Head of caudate nucleus (tissue), 42 donors: ENCODE data around the gene R3HDM1.
"Not testable (repeated sequence)": the region's sequence is repeated elsewhere in the genome, so short reads cannot be mapped to it uniquely, and the experiment has no call there.

Source experiments
- DNase-seq, 42 donors: peaks; one replicate each; pipeline versions ENCODE4 v3.0.0 to v3.0.0-alpha.2; 2020 to 2021; ENCODE audit warnings: mixed read lengths in 7 of 42
- intact Hi-C: fragments of 100-400 bp; cut with DNase I; formaldehyde crosslinking; loops from one replicate; pipeline ENCODE4 v1.15.0; 2022

Gene R3HDM1

GRCh38 chr2:135633582-135633981 is 102.3 kb downstream of the R3HDM1 start:
- no peak for DNase-seq
- intact Hi-C loops, result no loop called here

- intact Hi-C loops, result no loop called here
- no peak for DNase-seq
Measured at GRCh38 chr2:135635212-135635835, 104.0 kb downstream of the R3HDM1 start.

DNA sequence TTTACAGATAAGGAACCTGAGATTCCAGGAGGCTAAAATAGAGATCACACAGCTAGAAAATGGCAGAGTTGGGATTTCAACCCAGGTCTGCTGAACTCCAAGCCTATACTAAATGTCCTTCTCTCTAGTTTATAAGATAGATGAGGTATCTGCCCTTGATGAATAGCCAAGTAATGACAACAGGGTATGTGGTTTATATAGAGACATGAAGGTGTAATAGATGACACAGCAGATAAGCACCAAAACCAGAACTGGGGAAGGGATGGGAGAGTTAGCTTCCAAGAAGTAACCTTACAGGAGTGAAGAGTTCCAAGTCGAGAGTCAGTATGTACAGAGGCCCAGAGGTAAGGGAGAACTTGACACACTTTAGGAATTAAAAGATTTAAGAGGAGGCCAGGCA is 105.7 kb downstream of the R3HDM1 start:
- DNase-seq, result no peak
- intact Hi-C loops, result no loop called here

DNA sequence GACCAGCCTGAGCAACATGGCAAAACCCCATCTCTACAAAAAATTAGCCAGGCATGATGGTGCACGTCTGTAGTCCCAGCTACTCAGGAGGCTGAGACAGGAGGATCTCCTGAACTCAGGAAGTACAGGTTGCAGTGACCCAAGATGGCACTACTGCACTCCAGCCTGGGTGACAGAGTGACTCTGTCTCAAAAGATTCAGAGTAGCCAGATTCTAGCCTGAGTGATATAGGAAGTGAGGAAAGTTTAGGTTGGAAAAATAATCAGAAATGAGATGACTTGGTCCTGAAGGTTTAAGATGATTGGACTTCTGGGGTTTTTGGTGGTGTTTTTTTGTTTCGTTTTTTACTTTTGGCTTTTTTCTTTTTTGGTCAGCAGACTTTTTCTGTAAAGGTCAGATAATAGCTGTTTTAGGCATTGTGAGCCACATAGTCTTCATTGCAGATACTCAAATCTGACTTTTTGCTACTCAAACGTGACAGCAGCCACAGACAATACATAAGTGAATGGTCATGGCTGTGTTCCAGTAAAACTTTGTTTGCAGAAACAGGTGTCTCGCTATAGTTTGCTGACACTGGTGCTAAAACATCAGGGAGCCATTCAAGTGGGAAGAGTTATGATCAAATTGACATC is 106.3 kb downstream of the R3HDM1 start:
- no peak for DNase-seq
- intact Hi-C loops, result no loop called here

- intact Hi-C loops, result no loop called here
- no peak for DNase-seq
Measured at GRCh38 chr2:135638825-135639224, 107.5 kb downstream of the R3HDM1 start.

DNA sequence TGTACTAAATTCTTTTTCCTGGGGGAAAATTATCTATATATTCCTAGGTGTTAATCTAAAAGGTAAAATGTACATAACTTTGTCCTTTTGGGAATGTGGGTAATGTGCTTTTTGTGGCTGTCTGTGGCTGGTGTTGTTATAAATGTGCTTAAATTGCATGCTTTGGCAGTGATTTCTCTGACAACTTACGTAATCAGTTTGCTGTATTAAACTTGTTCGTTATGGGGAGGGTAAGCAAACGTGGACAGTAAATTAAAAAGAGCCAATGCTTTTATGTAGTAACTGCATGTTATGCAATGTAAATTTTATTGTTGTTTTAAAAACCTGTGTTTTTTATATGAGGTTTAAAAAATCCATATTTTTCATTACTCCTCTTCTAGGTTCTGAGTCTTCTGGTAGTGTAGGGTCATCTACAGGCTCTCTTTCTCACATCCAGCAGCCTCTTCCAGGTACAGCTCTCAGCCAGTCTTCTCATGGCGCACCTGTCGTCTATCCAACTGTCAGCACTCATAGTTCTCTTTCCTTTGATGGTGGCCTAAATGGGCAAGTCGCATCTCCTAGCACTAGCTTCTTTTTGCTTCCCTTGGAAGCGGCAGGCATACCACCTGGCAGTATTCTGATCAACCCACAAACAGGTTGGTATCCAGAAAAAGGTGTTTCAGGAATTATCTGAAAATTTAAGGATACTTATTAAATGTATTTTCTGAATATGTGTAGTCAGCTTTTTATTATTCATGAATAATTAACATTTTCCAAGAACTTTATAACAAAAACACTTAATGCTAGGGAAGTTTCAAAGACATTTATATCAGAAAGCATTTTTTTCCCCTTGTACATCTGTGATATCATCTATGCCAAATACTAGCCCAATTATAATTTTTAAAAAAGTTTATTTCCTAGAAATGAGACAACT is 110.1 kb downstream of the R3HDM1 start:
- intact Hi-C loops, result no loop called here
- no peak for DNase-seq

- intact Hi-C loops, result no loop called here
- DNase-seq, result no peak
Measured at GRCh38 chr2:135647836-135648579, 116.7 kb downstream of the R3HDM1 start.

DNA sequence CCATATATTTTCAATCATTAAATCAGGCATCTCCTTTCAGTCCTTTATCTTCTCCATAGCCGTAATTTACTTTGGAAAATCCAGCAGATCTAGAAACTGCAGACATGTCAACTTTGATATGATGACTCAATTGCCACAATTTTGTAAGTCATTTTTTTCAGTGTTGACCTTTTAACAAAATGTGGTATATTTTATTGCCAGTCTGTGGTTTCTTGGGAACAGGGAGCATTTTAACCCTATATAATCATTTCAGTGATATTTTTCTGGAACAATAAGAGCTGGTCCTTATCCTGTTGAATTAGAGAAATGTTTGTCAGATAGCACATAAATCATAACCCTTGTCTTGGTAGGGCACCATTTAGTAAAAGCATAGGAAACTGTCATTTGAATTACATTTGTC is 119.4 kb downstream of the R3HDM1 start:
- intact Hi-C loops, result no loop called here
- no peak for DNase-seq

DNA sequence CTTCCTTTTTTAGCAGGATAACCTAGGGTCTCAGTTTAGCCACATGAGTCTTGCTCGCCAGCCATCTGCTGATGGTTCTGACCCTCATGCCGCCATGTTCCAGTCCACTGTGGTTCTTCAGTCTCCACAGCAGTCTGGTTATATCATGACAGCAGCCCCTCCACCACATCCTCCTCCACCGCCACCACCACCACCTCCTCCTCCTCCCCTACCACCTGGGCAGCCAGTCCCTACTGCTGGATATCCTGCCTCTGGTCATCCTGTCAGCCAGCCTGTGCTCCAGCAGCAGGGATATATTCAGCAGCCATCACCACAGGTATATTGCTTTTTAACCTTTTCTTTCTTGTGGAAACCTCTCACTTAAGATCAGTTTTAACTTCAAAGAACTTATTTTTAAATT is 120.4 kb downstream of the R3HDM1 start:
- intact Hi-C loops, result no loop called here

GRCh38 chr2:135654239-135654638 is 123.0 kb downstream of the R3HDM1 start:
- intact Hi-C loops, DNase-seq: not testable (repeated sequence)

More for the DNA sequence above, 120.4 kb downstream of the R3HDM1 start:
- no peak for DNase-seq

DNA sequence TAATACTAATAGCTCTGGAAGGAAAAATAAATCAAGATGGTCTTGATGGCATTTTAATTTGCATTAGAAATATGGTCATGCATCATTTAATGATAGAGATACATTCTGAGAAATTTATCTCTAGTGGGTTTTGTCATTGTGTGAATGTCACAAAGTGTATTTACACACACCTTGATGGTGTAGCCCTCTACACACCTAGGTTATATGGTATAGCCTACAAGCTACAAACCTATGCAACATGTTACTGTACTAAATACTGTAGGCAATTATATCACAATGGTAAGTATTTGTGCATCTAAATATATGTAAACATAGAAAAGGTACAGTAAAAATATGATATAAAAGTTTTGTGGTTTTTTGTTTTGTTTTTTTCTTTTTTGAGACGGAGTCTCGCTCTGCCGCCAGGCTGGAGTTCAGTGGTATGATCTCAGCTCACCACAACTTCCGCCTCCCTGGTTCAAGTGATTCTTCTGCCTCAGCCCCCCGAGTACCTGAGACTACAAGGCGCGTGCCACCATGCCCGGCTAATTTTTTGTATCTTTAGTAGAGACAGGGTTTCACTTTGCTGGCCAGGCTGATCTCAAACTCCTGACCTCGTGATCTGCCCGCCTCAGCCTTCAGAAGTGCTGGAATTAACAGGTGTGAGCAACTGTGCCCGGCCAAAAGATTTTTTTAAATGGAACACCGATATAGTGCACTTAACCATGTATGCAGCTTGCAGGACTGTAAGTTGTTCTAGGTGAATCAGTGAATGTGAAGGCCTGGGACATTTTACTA is 126.7 kb downstream of the R3HDM1 start:
- intact Hi-C loops, result no loop called here
- no peak for DNase-seq

DNA sequence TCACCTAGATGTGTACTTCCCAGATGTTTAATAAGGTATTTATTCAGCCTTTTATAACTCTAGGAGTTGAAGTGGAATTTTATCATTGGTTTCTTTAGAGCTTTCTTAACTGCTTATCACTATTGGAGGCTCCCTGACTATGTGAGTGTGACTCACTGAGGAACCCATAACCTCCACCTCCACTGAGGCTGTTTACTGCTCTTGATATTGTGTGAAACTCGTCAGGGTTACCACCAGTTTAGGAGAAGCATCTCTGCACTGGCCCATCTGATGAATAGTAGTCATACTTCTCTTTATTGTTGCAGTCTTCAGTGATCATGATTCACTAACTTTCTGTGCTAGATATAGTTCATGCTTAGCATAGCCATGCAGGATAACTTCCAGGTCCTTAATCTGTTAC is 130.8 kb downstream of the R3HDM1 start:
- intact Hi-C loops, result no loop called here

DNA sequence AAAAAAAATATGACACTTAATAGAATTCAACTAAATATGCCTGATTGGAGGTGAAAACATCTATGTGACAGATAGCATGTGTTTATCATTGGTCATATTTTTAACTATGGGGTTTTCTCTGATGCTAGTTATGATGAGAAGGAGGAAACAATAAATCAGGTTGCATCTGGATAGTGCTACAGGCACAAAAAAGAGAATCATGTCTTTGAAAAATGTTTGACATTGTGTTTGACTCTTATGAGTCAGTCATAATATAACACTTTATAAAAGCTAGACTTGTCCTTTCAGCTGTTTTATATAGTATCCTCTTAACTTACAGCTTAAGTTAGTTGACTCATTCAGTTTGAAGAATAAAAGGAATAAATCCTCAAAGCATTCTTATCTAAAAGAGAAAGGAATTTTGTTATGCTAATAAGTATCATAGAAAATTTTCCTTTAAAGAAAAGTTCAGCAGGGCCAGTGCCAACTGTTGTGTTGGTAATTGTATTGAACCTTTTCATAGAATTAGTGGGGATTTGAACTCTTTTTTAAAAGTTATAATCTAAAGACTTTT is 131.9 kb downstream of the R3HDM1 start:
- no peak for DNase-seq
- intact Hi-C loops, result no loop called here

More for the DNA sequence above, 130.8 kb downstream of the R3HDM1 start:
- DNase-seq, result no peak

- DNase-seq, result no peak
- intact Hi-C loops, result no loop called here
Measured at GRCh38 chr2:135664623-135665068, 133.4 kb downstream of the R3HDM1 start.

GRCh38 chr2:135667045-135667444 is 135.8 kb downstream of the R3HDM1 start:
- intact Hi-C loops, result no loop called here
- no peak for DNase-seq

- no peak for DNase-seq
- intact Hi-C loops, result no loop called here
Measured at GRCh38 chr2:135674453-135674852, 143.2 kb downstream of the R3HDM1 start.

- no peak for DNase-seq
- intact Hi-C loops, result no loop called here
Measured at GRCh38 chr2:135676031-135676430, 144.7 kb downstream of the R3HDM1 start.

- no peak for DNase-seq
- intact Hi-C loops, result no loop called here
Measured at GRCh38 chr2:135679125-135679524, 147.8 kb downstream of the R3HDM1 start.
